GM19351 (cell line): ENCODE data around the gene FERMT3.

Experiments used
- ATAC-seq: cut with Tn5 transposase; IDR thresholded peaks from one replicate; pipeline ENCODE4 v1.9.1; 2021; ENCODE audit warnings: mild to moderate bottlenecking, moderate library complexity; ENCODE audit not compliant: unreplicated experiment

FERMT3 gene

GRCh38 chr11:64247729-64248531, 41.4 kb downstream of the FERMT3 start:
- ATAC-seq = no peak

GRCh38 chr11:64248578-64248977, 42.1 kb downstream of the FERMT3 start:
- no peak for ATAC-seq

GRCh38 chr11:64249038-64249437, 42.5 kb downstream of the FERMT3 start:
- no peak for ATAC-seq

- ATAC-seq = no peak
Measured at GRCh38 chr11:64249563-64250414, 43.3 kb downstream of the FERMT3 start.

- no peak for ATAC-seq
Measured at GRCh38 chr11:64250415-64251015, 44.0 kb downstream of the FERMT3 start.

- ATAC-seq = peak; percentile 53
Measured at GRCh38 chr11:64251016-64251752, 44.7 kb downstream of the FERMT3 start, which contains the start of gene PLCB3. PLCB3 (plus strand) TSS chr11:64251530; CDS start chr11:64251650, 120 bp downstream.

- ATAC-seq = no peak
Measured at GRCh38 chr11:64251753-64252002, 45.2 kb downstream of the FERMT3 start.

GRCh38 chr11:64252003-64252872, 45.7 kb downstream of the FERMT3 start:
- no peak for ATAC-seq

GRCh38 chr11:64253043-64253442, 46.5 kb downstream of the FERMT3 start:
- no peak for ATAC-seq

GRCh38 chr11:64253481-64253880, 47.0 kb downstream of the FERMT3 start:
- ATAC-seq = no peak

GRCh38 chr11:64254326-64254725, 47.8 kb downstream of the FERMT3 start:
- ATAC-seq = no peak

GRCh38 chr11:64255135-64256128, 48.9 kb downstream of the FERMT3 start:
- ATAC-seq = no peak

GRCh38 chr11:64256300-64256699, 49.8 kb downstream of the FERMT3 start:
- ATAC-seq = no peak

- no peak for ATAC-seq
Measured at GRCh38 chr11:64258356-64258755, 51.8 kb downstream of the FERMT3 start.

GRCh38 chr11:64258946-64259532, 52.5 kb downstream of the FERMT3 start:
- ATAC-seq = no peak

GRCh38 chr11:64259533-64260067, 53.1 kb downstream of the FERMT3 start:
- ATAC-seq = no peak

- no peak for ATAC-seq
Measured at GRCh38 chr11:64260147-64260708, 53.7 kb downstream of the FERMT3 start.

- no peak for ATAC-seq
Measured at GRCh38 chr11:64261556-64262080, 55.1 kb downstream of the FERMT3 start.
